ENCODE data around the gene TOMM20.
A peak's percentile ranks its signal among the peaks of the same experiment; 100 is the strongest.
"Not testable (repeated sequence)": the region's sequence is repeated elsewhere in the genome, so short reads cannot be mapped to it uniquely, and the experiment has no call there.

Gene TOMM20

GRCh38 chr1:235128456-235129328, at the start of gene TOMM20:
Gene TOMM20, minus strand, starts transcription at chr1:235128837. Its CDS starts 122 bp downstream, at chr1:235128715.
- DNase-seq: peak; percentile 96

GRCh38 chr1:235176486-235176885, 47.8 kb upstream of the TOMM20 start:
- DNase-seq: no peak

- no peak for DNase-seq
Observed at GRCh38 chr1:235169986-235170385, 41.3 kb upstream of the TOMM20 start.

- no peak for DNase-seq
Observed at GRCh38 chr1:235168375-235168774, 39.7 kb upstream of the TOMM20 start.

- DNase-seq: no peak
Observed at GRCh38 chr1:235161685-235162327, 33.2 kb upstream of the TOMM20 start.

GRCh38 chr1:235160957-235161684, 32.5 kb upstream of the TOMM20 start, which contains the start of gene RBM34:
Gene RBM34, minus strand, starts transcription at chr1:235161250. Its CDS starts 24 bp downstream, at chr1:235161226.
- peak; percentile 79 for DNase-seq

- DNase-seq: peak; percentile 53
Observed at GRCh38 chr1:235160383-235160956, 31.8 kb upstream of the TOMM20 start.

- DNase-seq: not testable (repeated sequence)
Observed at GRCh38 chr1:235159930-235160329, 31.3 kb upstream of the TOMM20 start.

GRCh38 chr1:235159284-235159683, 30.6 kb upstream of the TOMM20 start:
- DNase-seq: not testable (repeated sequence)

- DNase-seq: no peak
Observed at GRCh38 chr1:235158680-235159079, 30.0 kb upstream of the TOMM20 start.

GRCh38 chr1:235157150-235157549, 28.5 kb upstream of the TOMM20 start:
- DNase-seq: no peak

- no peak for DNase-seq
Observed at GRCh38 chr1:235156740-235157139, 28.1 kb upstream of the TOMM20 start.

- DNase-seq: no peak
Observed at GRCh38 chr1:235156265-235156664, 27.6 kb upstream of the TOMM20 start.

GRCh38 chr1:235152235-235152634, 23.6 kb upstream of the TOMM20 start:
- DNase-seq: no peak

GRCh38 chr1:235151033-235151432, 22.4 kb upstream of the TOMM20 start:
- no peak for DNase-seq

- DNase-seq: no peak
Observed at GRCh38 chr1:235149824-235150223, 21.2 kb upstream of the TOMM20 start.

GRCh38 chr1:235147269-235147668, 18.6 kb upstream of the TOMM20 start:
- no peak for DNase-seq

GRCh38 chr1:235145639-235146038, 17.0 kb upstream of the TOMM20 start:
- no peak for DNase-seq

- DNase-seq: no peak
Observed at GRCh38 chr1:235142991-235143390, 14.4 kb upstream of the TOMM20 start.

GRCh38 chr1:235139315-235139714, 10.7 kb upstream of the TOMM20 start:
- no peak for DNase-seq

GRCh38 chr1:235138821-235139220, 10.2 kb upstream of the TOMM20 start:
- no peak for DNase-seq

- no peak for DNase-seq
Observed at GRCh38 chr1:235136111-235136510, 7.5 kb upstream of the TOMM20 start.

GRCh38 chr1:235134171-235134570, 5.5 kb upstream of the TOMM20 start:
- no peak for DNase-seq
